ENCODE data around the gene ZC3H4. TPM values are rescaled to one million over a fixed set of nuclear protein-coding genes. Genes with fewer than 3 reads are reported as not detected.

The ZC3H4 gene
- total RNA-seq, 1 donor from 2014 or later, result 49.3 TPM

- intact Hi-C loops (cut with DNase I), result loop anchor here (10.0 kb wide), 1 partner anchor 47 kb away; no protein-coding TSS in a partner anchor
- Histone ChIP-seq H3K27me3 (ENCODE audit: low read depth) (no peaks in the 10 kb centered on the region), H3K4me1 (peaks cover 62% of the 10 kb centered on the region), H3K27ac (peak overlapping the region; percentile 77), H3K9me3 (no peaks in the 10 kb centered on the region), H3K4me3 (peak overlapping the region; percentile 3), H3K36me3 (peaks cover 55% of the 10 kb centered on the region)
- DNase-seq, result no peak
- no peak for TF ChIP-seq CTCF (IDR thresholded peaks at IDR 0.05)
- ATAC-seq, result peak; percentile 66 to 71
Measured at GRCh38 chr19:47157431-47158321, 44.1 kb upstream of the ZC3H4 start.

GRCh38 chr19:47156861-47157430 lies 43.4 kb upstream of the ZC3H4 start:
- peak overlapping the region; percentile 77 for H3K27ac ChIP-seq
- peak; percentile 47 to 49 for ATAC-seq
- peaks cover 66% of the 10 kb centered on the region for H3K4me1 ChIP-seq
- H3K9me3 ChIP-seq, result no peaks in the 10 kb centered on the region
- no peak for TF ChIP-seq CTCF (IDR thresholded peaks at IDR 0.05)
- no peak for DNase-seq
- H3K27me3 ChIP-seq (ENCODE audit: low read depth), result no peaks in the 10 kb centered on the region
- intact Hi-C loops (cut with DNase I), result loop anchor here (10.0 kb wide), 1 partner anchor 48 kb away; no protein-coding TSS in a partner anchor
- peaks cover 63% of the 10 kb centered on the region for H3K36me3 ChIP-seq
- no peak overlapping the region for H3K4me3 ChIP-seq

- Histone ChIP-seq H3K27me3 (ENCODE audit: low read depth) (no peaks in the 10 kb centered on the region), H3K4me1 (peaks cover 68% of the 10 kb centered on the region), H3K9me3 (no peaks in the 10 kb centered on the region), H3K27ac (peak overlapping the region; percentile 56), H3K4me3 (no peak overlapping the region), H3K36me3 (peaks cover 71% of the 10 kb centered on the region)
- no peak for ATAC-seq
- no peak for DNase-seq
- no peak for TF ChIP-seq CTCF (IDR thresholded peaks at IDR 0.05)
- intact Hi-C loops (cut with DNase I), result loop anchor here (10.0 kb wide), 1 partner anchor 50 kb away; no protein-coding TSS in a partner anchor
Measured at GRCh38 chr19:47155148-47155547, 41.6 kb upstream of the ZC3H4 start.

GRCh38 chr19:47153266-47153665 lies 39.7 kb upstream of the ZC3H4 start:
- Histone ChIP-seq H3K9me3 (no peaks in the 10 kb centered on the region), H3K4me1 (peaks cover 58% of the 10 kb centered on the region), H3K27me3 (ENCODE audit: low read depth) (no peaks in the 10 kb centered on the region), H3K36me3 (peaks cover 72% of the 10 kb centered on the region), H3K27ac (no peak overlapping the region), H3K4me3 (no peak overlapping the region)
- TF ChIP-seq CTCF (IDR thresholded peaks at IDR 0.05), result no peak
- no peak for DNase-seq
- intact Hi-C loops (cut with DNase I), result loop anchor here (10.0 kb wide), 1 partner anchor 52 kb away; no protein-coding TSS in a partner anchor
- no peak for ATAC-seq

- H3K9me3 ChIP-seq, result no peaks in the 10 kb centered on the region
- H3K36me3 ChIP-seq, result peaks cover 79% of the 10 kb centered on the region
- DNase-seq, result no peak
- H3K4me1 ChIP-seq, result peaks cover 52% of the 10 kb centered on the region
- intact Hi-C loops (cut with DNase I), result loop anchor here (10.0 kb wide), 1 partner anchor 52 kb away; no protein-coding TSS in a partner anchor
- peak; percentile 24 to 62 for ATAC-seq
- H3K27me3 ChIP-seq (ENCODE audit: low read depth), result no peaks in the 10 kb centered on the region
- no peak overlapping the region for H3K27ac ChIP-seq
- H3K4me3 ChIP-seq, result no peak overlapping the region
- TF ChIP-seq CTCF (IDR thresholded peaks at IDR 0.05), result no peak
Measured at GRCh38 chr19:47152632-47153031, 39.1 kb upstream of the ZC3H4 start.

Measured in lower lobe of right lung (tissue), 2 donors.